ENCODE results near the gene TP53.
"Not testable (repeated sequence)": the region's sequence is repeated elsewhere in the genome, so short reads cannot be mapped to it uniquely, and the experiment has no call there.

TP53 gene

DNA sequence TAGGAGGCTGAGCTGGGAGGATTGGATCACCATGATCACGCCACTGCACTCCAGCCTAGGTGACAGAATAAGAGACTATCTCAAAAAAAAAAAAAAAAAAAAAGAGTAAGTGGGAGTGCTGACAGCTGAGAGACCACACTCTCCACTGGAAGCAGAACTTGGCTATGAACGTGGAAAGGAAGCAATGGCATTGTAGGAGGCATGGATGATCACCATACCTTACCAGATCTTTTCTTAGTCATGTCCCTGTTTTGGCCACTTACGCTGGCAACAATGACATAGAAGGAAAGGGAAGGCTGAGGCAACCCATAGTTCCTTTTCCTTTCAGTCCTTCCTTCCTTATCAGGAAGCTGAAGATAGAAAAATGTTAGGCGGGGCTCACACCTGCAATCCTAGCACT lies 40.3 kb downstream of the TP53 start:
- no peaks in the 10 kb centered on the region for H3K27me3 ChIP-seq (ENCODE audit: low read length)
- H4K20me1 ChIP-seq (ENCODE audit: low read depth, low read length) = no peaks in the 10 kb centered on the region
- H3K79me2 ChIP-seq (ENCODE audit: insufficient read depth, low read length) = no peaks in the 10 kb centered on the region
- no peak overlapping the region for H3K4me3 ChIP-seq (ENCODE audit: insufficient read depth, low read length, poor library complexity, severe bottlenecking)
- H3K4me2 ChIP-seq (ENCODE audit: low read depth, low read length, poor library complexity, severe bottlenecking) = no peak overlapping the region
- no peak overlapping the region for H3K9ac ChIP-seq (ENCODE audit: low read length)
- TF ChIP-seq CTCF (IDR thresholded peaks at IDR 0.05; ENCODE audit: insufficient read depth, low read length, poor library complexity, severe bottlenecking) = no peak
- TF ChIP-seq EZH2phosphoT487 (conservative IDR thresholded peaks at IDR 0.05; ENCODE audit: low read length) = no peak
- no peaks in the 10 kb centered on the region for H3F3A ChIP-seq (ENCODE audit: insufficient read depth)
- no peaks in the 10 kb centered on the region for H3K9me2 ChIP-seq (replicated peaks; ENCODE audit: insufficient read depth, low read length)
- no peak overlapping the region for H2AFZ ChIP-seq (ENCODE audit: low read depth, low read length, severe bottlenecking)
- H3K27ac ChIP-seq (ENCODE audit: low read depth, low read length) = no peak overlapping the region
- no peaks in the 10 kb centered on the region for H3K36me3 ChIP-seq (ENCODE audit: low read length)
- H3K9me3 ChIP-seq (ENCODE audit: insufficient read depth, low read length) = no peaks in the 10 kb centered on the region

DNA sequence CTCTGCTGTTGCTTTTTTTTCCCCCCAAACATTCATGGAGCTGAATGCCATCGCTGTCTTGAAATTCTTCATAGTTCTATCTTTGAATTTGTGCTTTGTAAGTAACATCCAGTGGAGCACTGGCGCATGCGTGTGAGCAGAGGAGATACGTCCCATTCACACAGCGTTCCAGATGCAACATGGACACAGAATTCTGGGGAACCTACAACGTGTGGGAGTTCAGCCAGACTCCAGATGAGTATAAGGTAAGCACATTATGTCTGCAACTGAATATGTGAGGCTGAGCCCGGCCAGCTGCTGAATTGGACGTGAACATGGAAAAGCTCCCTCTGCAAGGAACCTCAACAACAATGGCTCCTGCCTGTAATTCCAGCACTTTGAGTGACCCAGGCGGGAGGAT lies 40.8 kb downstream of the TP53 start:
- no peaks in the 10 kb centered on the region for H3F3A ChIP-seq (ENCODE audit: insufficient read depth)
- no peak overlapping the region for H3K27ac ChIP-seq (ENCODE audit: low read depth, low read length)
- no peak overlapping the region for H2AFZ ChIP-seq (ENCODE audit: low read depth, low read length, severe bottlenecking)
- no peak overlapping the region for H3K9ac ChIP-seq (ENCODE audit: low read length)
- H3K79me2 ChIP-seq (ENCODE audit: insufficient read depth, low read length) = no peaks in the 10 kb centered on the region
- no peaks in the 10 kb centered on the region for H3K27me3 ChIP-seq (ENCODE audit: low read length)
- no peaks in the 10 kb centered on the region for H3K36me3 ChIP-seq (ENCODE audit: low read length)
- TF ChIP-seq CTCF (IDR thresholded peaks at IDR 0.05; ENCODE audit: insufficient read depth, low read length, poor library complexity, severe bottlenecking) = no peak
- TF ChIP-seq EZH2phosphoT487 (conservative IDR thresholded peaks at IDR 0.05; ENCODE audit: low read length) = no peak
- H4K20me1 ChIP-seq (ENCODE audit: low read depth, low read length) = no peaks in the 10 kb centered on the region
- H3K9me2 ChIP-seq (replicated peaks; ENCODE audit: insufficient read depth, low read length) = no peaks in the 10 kb centered on the region
- H3K9me3 ChIP-seq (ENCODE audit: insufficient read depth, low read length) = no peaks in the 10 kb centered on the region
- no peak overlapping the region for H3K4me3 ChIP-seq (ENCODE audit: insufficient read depth, low read length, poor library complexity, severe bottlenecking)
- no peak overlapping the region for H3K4me2 ChIP-seq (ENCODE audit: low read depth, low read length, poor library complexity, severe bottlenecking)

- Histone ChIP-seq H3K36me3 (ENCODE audit: low read length) (no peaks in the 10 kb centered on the region), H3K4me2 (ENCODE audit: low read depth, low read length, poor library complexity, severe bottlenecking) (no peak overlapping the region), H3K9ac (ENCODE audit: low read length) (no peak overlapping the region), H3F3A (ENCODE audit: insufficient read depth) (no peaks in the 10 kb centered on the region), H3K9me3 (ENCODE audit: insufficient read depth, low read length) (no peaks in the 10 kb centered on the region), H3K4me3 (ENCODE audit: insufficient read depth, low read length, poor library complexity, severe bottlenecking) (no peak overlapping the region), H3K27ac (ENCODE audit: low read depth, low read length) (no peak overlapping the region), H3K79me2 (ENCODE audit: insufficient read depth, low read length) (no peaks in the 10 kb centered on the region), H2AFZ (ENCODE audit: low read depth, low read length, severe bottlenecking) (no peak overlapping the region), H3K27me3 (ENCODE audit: low read length) (no peaks in the 10 kb centered on the region), H4K20me1 (ENCODE audit: low read depth, low read length) (no peaks in the 10 kb centered on the region), H3K9me2 (replicated peaks; ENCODE audit: insufficient read depth, low read length) (no peaks in the 10 kb centered on the region)
- no peak for TF ChIP-seq CTCF (IDR thresholded peaks at IDR 0.05; ENCODE audit: insufficient read depth, low read length, poor library complexity, severe bottlenecking)
- no peak for TF ChIP-seq EZH2phosphoT487 (conservative IDR thresholded peaks at IDR 0.05; ENCODE audit: low read length)
These were observed 42.5 kb downstream of the TP53 start for GRCh38 chr17:7644775-7645174.

- not testable (repeated sequence) for H3K9ac ChIP-seq (ENCODE audit: low read length); H3K9me3 ChIP-seq (ENCODE audit: insufficient read depth, low read length); H3K4me3 ChIP-seq (ENCODE audit: insufficient read depth, low read length, poor library complexity, severe bottlenecking); H3F3A ChIP-seq (ENCODE audit: insufficient read depth); H3K27me3 ChIP-seq (ENCODE audit: low read length); H3K4me2 ChIP-seq (ENCODE audit: low read depth, low read length, poor library complexity, severe bottlenecking); H3K27ac ChIP-seq (ENCODE audit: low read depth, low read length); H4K20me1 ChIP-seq (ENCODE audit: low read depth, low read length); H3K79me2 ChIP-seq (ENCODE audit: insufficient read depth, low read length); H3K36me3 ChIP-seq (ENCODE audit: low read length); H2AFZ ChIP-seq (ENCODE audit: low read depth, low read length, severe bottlenecking); H3K9me2 ChIP-seq (replicated peaks; ENCODE audit: insufficient read depth, low read length)
These were observed 45.7 kb downstream of the TP53 start for GRCh38 chr17:7641635-7642034.
